Measurements from ENCODE around the gene LACC1. TPM values are rescaled to one million over a fixed set of nuclear protein-coding genes. Genes with fewer than 3 reads are reported as not detected.

The LACC1 gene
- total and polyA plus RNA-seq, 2 of the 8 experiments (the other 6 are each of a cell fraction or from before 2014, with no cell fraction given) = 0.57 to 3.6 TPM

DNA sequence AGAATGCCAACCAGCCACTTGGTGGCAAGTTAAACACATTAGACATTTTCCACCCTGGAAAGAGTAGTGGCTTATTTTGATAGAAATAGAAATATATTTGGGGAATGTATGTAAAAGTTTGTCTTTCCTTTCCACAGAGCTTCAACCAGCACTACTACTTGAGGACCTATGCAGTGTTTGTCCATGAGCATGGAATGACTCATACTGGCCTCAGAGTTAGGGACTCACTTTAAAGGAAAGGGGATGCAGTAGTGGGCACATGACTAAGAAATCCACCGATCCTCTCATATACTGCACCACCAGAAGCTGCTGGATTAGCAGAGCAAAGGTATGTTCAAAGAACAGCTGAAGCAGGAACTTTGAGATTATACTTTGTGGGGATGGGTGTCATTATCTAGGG lies 62.6 kb downstream of the LACC1 start (continued):
- no peak for TF ChIP-seq KDM1A (IDR thresholded peaks at IDR 0.05; ENCODE audit: borderline replicate concordance, low read length)
- no peak for TF ChIP-seq RBBP5 (IDR thresholded peaks at IDR 0.05; ENCODE audit: borderline replicate concordance, low read depth, low read length)
- TF ChIP-seq, protein P1, sequence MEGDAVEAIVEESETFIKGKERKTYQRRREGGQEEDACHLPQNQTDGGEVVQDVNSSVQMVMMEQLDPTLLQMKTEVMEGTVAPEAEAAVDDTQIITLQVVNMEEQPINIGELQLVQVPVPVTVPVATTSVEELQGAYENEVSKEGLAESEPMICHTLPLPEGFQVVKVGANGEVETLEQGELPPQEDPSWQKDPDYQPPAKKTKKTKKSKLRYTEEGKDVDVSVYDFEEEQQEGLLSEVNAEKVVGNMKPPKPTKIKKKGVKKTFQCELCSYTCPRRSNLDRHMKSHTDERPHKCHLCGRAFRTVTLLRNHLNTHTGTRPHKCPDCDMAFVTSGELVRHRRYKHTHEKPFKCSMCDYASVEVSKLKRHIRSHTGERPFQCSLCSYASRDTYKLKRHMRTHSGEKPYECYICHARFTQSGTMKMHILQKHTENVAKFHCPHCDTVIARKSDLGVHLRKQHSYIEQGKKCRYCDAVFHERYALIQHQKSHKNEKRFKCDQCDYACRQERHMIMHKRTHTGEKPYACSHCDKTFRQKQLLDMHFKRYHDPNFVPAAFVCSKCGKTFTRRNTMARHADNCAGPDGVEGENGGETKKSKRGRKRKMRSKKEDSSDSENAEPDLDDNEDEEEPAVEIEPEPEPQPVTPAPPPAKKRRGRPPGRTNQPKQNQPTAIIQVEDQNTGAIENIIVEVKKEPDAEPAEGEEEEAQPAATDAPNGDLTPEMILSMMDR (IDR thresholded peaks at IDR 0.05; ENCODE audit: control extremely low read depth in 1 of 3, insufficient read depth in 1 of 3, low read depth in 1 of 3, low read length in 3 of 3) = no peak
- TF ChIP-seq NRF1 (IDR thresholded peaks at IDR 0.05; ENCODE audit: low read depth, low read length) = no peak
- TF ChIP-seq, protein P2, sequence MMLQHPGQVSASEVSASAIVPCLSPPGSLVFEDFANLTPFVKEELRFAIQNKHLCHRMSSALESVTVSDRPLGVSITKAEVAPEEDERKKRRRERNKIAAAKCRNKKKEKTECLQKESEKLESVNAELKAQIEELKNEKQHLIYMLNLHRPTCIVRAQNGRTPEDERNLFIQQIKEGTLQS (IDR thresholded peaks at IDR 0.05; ENCODE audit: insufficient read depth, low read depth, low read length) = no peak
- TF ChIP-seq JUN (IDR thresholded peaks at IDR 0.05; ENCODE audit: low read depth, low read length) = no peak

Other genes starting within 250 kb of the LACC1 start
- 0.37 and 0.61 TPM in 2 replicates for gene ENOX1, start 92.9 kb upstream of the LACC1 start, total RNA-seq (2021; fragmentation: NEBNext Ultra II Directional; extraction: Animal tissue kit (Norgen Biotek cat#: 25700))
- 0.23 and 0.28 TPM in 2 replicates for gene ENOX1, start 92.9 kb upstream of the LACC1 start, polyA plus RNA-seq (2011; rRNA removed)
- 3.7 and 5.8 TPM in 2 replicates for gene CCDC122, start 164 bp upstream of the LACC1 start, total RNA-seq (2021; fragmentation: NEBNext Ultra II Directional; extraction: Animal tissue kit (Norgen Biotek cat#: 25700))
- 2.9 and 7.7 TPM in 2 replicates for gene CCDC122, start 164 bp upstream of the LACC1 start, polyA plus RNA-seq (2011; rRNA removed)